Upper lobe of right lung (tissue), 1 donor: ENCODE data around the gene NBEA. TPM values are rescaled to one million over a fixed set of nuclear protein-coding genes. Genes with fewer than 3 reads are reported as not detected.

Experiments used
- ATAC-seq: fragments of 200-7000 bp; cut with Tn5 transposase; one replicate; pipeline ENCODE4 v1.9.1; 2020; ENCODE audit warnings: mild to moderate bottlenecking, moderate library complexity
- DNase-seq: peaks from one replicate; pipeline ENCODE4 v3.0.0-alpha.2; 2020
- H3K27ac ChIP-seq: fragments of 200-600 bp; one replicate; pipeline ENCODE4 v1.8.0; 2022
- H3K27me3 ChIP-seq: fragments of 200-600 bp; one replicate; pipeline ENCODE4 v1.8.0; 2022; ENCODE audit warnings: mild to moderate bottlenecking
- H3K36me3 ChIP-seq: fragments of 200-600 bp; one replicate; pipeline ENCODE4 v1.8.0; 2022
- H3K4me1 ChIP-seq: fragments of 200-600 bp; one replicate; pipeline ENCODE4 v1.8.0; 2022
- H3K4me3 ChIP-seq: fragments of 200-600 bp; one replicate; pipeline ENCODE4 v1.8.0; 2022; ENCODE audit warnings: mild to moderate bottlenecking
- H3K9me3 ChIP-seq: fragments of 200-600 bp; one replicate; pipeline ENCODE4 v1.8.0; 2022
- CTCF ChIP-seq: fragments of 200-600 bp; IDR thresholded peaks from one replicate; pipeline ENCODE4 v1.8.0; 2022; ENCODE audit warnings: antibody characterized with exemption
- intact Hi-C: fragments of 100-400 bp; cut with DNase I; formaldehyde crosslinking; loops from one replicate; pipeline ENCODE4 v1.11.0; 2022
- total RNA-seq: library from RNA; stranded (reverse); fragmentation: NEBNext Ultra II Directional; extraction: Animal tissue kit (Norgen Biotek cat#: 25700); gene quantifications from one replicate; pipeline ENCODE4 v1.2.1, GENCODE V29; 2021
- donor health status: DM: no; HTN: yes; CAD: no; lungs with severe emphysema.

NBEA gene
- total RNA-seq, 1 donor from 2014 or later, result 5.6 TPM

- no peaks in the 10 kb centered on the region for H3K9me3 ChIP-seq
- TF ChIP-seq CTCF, result no peak
- no peak overlapping the region for H3K4me3 ChIP-seq
- H3K27me3 ChIP-seq, result no peaks in the 10 kb centered on the region
- no peak for ATAC-seq
- no peak for DNase-seq
- H3K4me1 ChIP-seq, result no peaks in the 10 kb centered on the region
- H3K27ac ChIP-seq, result no peak overlapping the region
- H3K36me3 ChIP-seq, result no peaks in the 10 kb centered on the region
- intact Hi-C loops, result no loop called here
Measured at GRCh38 chr13:35378939-35379338, 436.9 kb downstream of the NBEA start.

GRCh38 chr13:35379663-35380062 is 437.6 kb downstream of the NBEA start:
- TF ChIP-seq CTCF, result no peak
- intact Hi-C loops, result no loop called here
- H3K27ac ChIP-seq, result no peak overlapping the region
- no peak overlapping the region for H3K4me3 ChIP-seq
- H3K36me3 ChIP-seq, result no peaks in the 10 kb centered on the region
- no peaks in the 10 kb centered on the region for H3K4me1 ChIP-seq
- H3K9me3 ChIP-seq, result no peaks in the 10 kb centered on the region
- no peak for DNase-seq
- no peak for ATAC-seq
- no peaks in the 10 kb centered on the region for H3K27me3 ChIP-seq

GRCh38 chr13:35387682-35388250 is 445.7 kb downstream of the NBEA start:
- no peaks in the 10 kb centered on the region for H3K36me3 ChIP-seq
- no peak overlapping the region for H3K27ac ChIP-seq
- no peaks in the 10 kb centered on the region for H3K4me1 ChIP-seq
- ATAC-seq (no peak), DNase-seq (no peak)
- no peaks in the 10 kb centered on the region for H3K9me3 ChIP-seq
- H3K4me3 ChIP-seq, result no peak overlapping the region
- no peaks in the 10 kb centered on the region for H3K27me3 ChIP-seq
- intact Hi-C loops, result no loop called here
- TF ChIP-seq CTCF, result no peak

- H3K36me3 ChIP-seq, result no peaks in the 10 kb centered on the region
- DNase-seq (no peak), ATAC-seq (no peak)
- H3K4me3 ChIP-seq, result no peak overlapping the region
- no peaks in the 10 kb centered on the region for H3K9me3 ChIP-seq
- no peaks in the 10 kb centered on the region for H3K4me1 ChIP-seq
- H3K27me3 ChIP-seq, result no peaks in the 10 kb centered on the region
- intact Hi-C loops, result no loop called here
- no peak overlapping the region for H3K27ac ChIP-seq
- TF ChIP-seq CTCF, result no peak
Measured at GRCh38 chr13:35388441-35389355, 446.6 kb downstream of the NBEA start.

- Histone ChIP-seq H3K4me1 (no peaks in the 10 kb centered on the region), H3K9me3 (no peaks in the 10 kb centered on the region), H3K27me3 (no peaks in the 10 kb centered on the region), H3K27ac (no peak overlapping the region), H3K4me3 (no peak overlapping the region), H3K36me3 (no peaks in the 10 kb centered on the region)
- DNase-seq (no peak), ATAC-seq (no peak)
- TF ChIP-seq CTCF, result no peak
- intact Hi-C loops, result no loop called here
Measured at GRCh38 chr13:35389535-35389934, 447.5 kb downstream of the NBEA start.
